Medulla oblongata (tissue), 1 donor: Measurements from ENCODE around the gene PASK.

Experiments used
- DNase-seq: peaks from one replicate; pipeline ENCODE4 v3.0.0-alpha.2; 2015; ENCODE audit errors: extremely low spot score

PASK gene

DNA sequence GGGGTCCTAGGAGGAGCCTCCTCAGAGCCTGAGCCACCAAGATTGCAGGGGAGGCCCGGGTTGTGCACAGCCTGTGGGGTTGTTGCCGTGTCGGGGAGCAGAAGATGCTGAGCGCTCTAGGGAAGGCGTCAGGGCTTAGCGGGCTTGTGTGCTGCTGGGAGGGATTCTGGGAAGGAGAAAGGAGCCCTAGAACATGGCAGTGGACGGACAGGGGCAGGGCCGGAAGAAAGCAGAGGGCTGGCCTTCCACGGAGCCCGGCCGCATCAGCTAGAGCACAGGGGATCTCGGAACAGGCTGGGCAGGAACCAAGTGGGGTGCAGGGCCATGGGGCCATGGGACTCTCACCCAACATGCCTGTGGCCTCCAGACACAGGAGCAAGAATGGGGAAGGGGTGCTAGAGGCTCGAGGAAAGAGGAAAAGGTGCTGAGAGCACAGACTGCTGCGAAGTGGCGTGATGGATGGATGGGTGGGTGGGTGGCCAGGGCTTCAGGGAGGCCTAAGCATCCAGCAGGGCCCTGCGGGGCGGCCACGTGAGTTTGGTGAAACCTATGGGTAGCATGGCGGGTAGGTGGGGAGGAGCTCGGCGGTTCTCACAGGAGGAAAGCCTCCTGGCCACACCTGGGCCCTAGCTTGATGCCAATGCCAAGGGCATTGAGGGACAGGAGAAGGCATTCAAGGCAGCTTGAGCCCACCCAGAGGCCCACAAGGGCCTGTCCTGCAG lies 82.9 kb downstream of the PASK start:
- DNase-seq = no peak

GRCh38 chr2:241065355-241065803 lies 83.9 kb downstream of the PASK start:
- DNase-seq = no peak

DNA sequence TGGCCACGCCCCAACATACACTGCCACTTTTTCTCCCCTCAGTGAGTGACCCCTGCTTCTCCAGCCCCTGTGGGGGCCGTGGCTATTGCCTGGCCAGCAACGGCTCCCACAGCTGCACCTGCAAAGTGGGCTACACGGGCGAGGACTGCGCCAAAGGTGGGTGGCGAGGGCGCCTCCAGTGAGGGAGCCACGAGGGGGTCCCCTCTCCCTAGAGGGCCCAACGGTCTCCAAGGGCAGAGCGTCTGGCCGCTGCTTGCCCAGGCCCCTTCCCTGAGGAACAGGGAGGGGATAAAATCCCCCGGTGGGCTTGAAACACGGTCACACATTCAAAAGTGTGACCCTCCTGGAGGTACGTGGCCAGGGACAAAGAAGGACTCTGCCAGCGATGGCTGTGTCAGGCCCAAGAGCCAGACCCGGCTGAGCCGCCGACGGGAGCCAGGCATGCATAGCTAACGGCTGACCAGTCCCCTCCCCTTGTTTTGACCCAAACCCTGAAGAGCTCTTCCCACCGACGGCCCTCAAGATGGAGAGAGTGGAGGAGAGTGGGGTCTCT lies 84.4 kb downstream of the PASK start:
- DNase-seq = no peak

DNA sequence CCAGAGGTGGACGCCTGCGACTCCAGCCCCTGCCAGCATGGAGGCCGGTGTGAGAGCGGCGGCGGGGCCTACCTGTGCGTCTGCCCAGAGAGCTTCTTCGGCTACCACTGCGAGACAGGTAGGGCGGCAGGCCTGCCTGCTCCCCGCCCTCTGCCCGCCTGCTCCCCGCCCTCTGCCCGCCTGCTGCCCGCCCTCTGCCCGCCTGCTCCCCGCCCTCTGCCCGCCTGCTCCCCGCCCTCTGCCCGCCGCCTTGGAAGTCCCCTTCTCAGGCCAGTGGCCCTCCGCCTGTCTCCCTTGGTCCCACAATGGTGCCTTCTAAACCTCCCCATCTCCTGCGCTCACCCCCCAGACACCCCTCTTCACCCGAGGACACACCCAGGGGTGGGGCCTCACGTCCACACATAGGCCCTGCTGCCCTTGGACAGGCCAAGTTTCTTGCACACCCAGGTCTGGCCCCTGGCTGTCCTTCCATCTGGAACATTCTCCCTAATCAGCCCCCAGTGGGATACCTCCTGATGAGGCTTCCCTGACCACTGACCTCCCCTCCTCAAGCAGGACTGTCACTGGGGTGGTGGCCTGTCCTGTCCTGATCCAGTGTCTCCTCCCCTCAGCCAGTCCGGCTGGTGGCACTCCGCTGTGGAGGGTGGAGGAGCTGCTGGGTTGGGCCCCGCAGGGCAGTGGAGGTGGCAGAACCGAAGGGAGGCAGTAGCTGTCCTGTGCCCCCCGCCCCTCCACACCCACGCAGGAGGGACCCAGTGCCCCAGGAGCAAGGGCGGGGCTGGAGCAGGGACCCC lies 85.1 kb downstream of the PASK start:
- DNase-seq = no peak

GRCh38 chr2:241063587-241063986 lies 85.7 kb downstream of the PASK start:
- DNase-seq = no peak

- no peak for DNase-seq
Measured at GRCh38 chr2:241063093-241063551, 86.2 kb downstream of the PASK start.

GRCh38 chr2:241062389-241063092 lies 86.7 kb downstream of the PASK start:
- DNase-seq = no peak

DNA sequence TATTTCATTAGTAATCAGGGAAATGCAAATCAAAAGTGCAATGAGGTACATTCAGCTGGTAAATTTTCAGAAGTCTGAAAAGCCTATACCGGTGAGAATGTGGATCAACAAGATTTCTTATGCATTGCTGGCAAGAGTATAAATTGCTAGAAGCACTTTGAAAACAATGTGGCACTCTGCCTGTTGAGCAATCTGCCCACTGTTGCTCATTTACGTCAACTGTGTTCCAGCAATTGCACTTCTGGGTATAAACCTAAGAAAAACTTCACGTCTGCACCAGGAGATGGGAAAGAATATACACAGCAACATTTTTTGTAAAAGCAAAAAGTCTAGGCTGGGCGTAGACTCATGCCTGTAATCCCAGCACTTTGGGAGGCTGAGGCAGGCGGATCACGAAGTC lies 88.0 kb downstream of the PASK start:
- DNase-seq = no peak
